K562 (cell line): ENCODE measurements around the gene DGCR2. TPM values are rescaled to one million over a fixed set of nuclear protein-coding genes. Genes with fewer than 3 reads are reported as not detected.
A peak's percentile ranks its signal among the peaks of the same experiment; 100 is the strongest.

ENCODE experiments used
- ATAC-seq: fragments of 200-7000 bp; cut with Tn5 transposase; 3 replicates; pipeline ENCODE4 v1.9.1; 2020; ENCODE audit warnings: moderate library complexity
- BruUV-seq: library from RNA; stranded (reverse); fragments of 400-500 nt; replicated peaks from 2 replicates; lab custom pipeline; 2021; lab: Mats Ljungman, UMichigan
- CTCF ChIA-PET: fragments of 300-600 bp; formaldehyde crosslinking; extraction: SDS; loops from one replicate; lab custom pipeline; 2021; ENCODE audit warnings: low intra/inter-chr PET ratio; lab: Yijun Ruan, JAX
- POLR2A ChIA-PET: fragments of 300-600, 350-650 bp; sonication (Branson Sonifier 250); formaldehyde crosslinking; extraction: SDS; loops from one replicate; lab custom pipeline; 2021; ENCODE audit warnings: antibody characterized with exemption, inconsistent platforms; lab: Yijun Ruan, JAX
- DNase-seq, 4 experiments: peaks; one replicate each; pipeline versions ENCODE4 v3.0.0 to v3.0.0-alpha.2; 2011 to 2018; ENCODE audit warnings: low spot score in 3 of 4, mixed read lengths in 3 of 4; ENCODE audit errors: extremely low read depth in 1 of 4
- FAIRE-seq: peaks from 2 replicates; lab custom pipeline; 2011; peaks lifted over from hg19 to GRCh38; lab: Jason Lieb, UNC
- H2AFZ ChIP-seq: 2 replicates; pipeline ENCODE4 v1.6.0; 2011; ENCODE audit warnings: low read depth, low read length, control low read depth, inconsistent platforms
- H3K27ac ChIP-seq: fragments of 200-600 bp; 3 replicates; pipeline ENCODE4 v1.8.0; 2011; ENCODE audit warnings: low read depth, mild to moderate bottlenecking, control low read depth, inconsistent platforms, low read length, moderate library complexity, mixed read lengths; ENCODE audit errors: extremely low read depth
- H3K27me3 ChIP-seq, 2 experiments: fragments of 300-600 bp in 1 of 2; 2 replicates in 1 of 2; 3 replicates in 1 of 2; pipeline versions ENCODE4 v1.6.0 to v1.8.0; 2011; ENCODE audit warnings: inconsistent platforms in 2 of 2, low read length in 2 of 2, mild to moderate bottlenecking in 1 of 2, mixed read lengths in 1 of 2, moderate library complexity in 1 of 2; ENCODE audit not compliant: control insufficient read depth in 2 of 2, insufficient read depth in 2 of 2
- H3K36me3 ChIP-seq: fragments of 300-600 bp; 3 replicates; pipeline ENCODE4 v1.8.0; 2011; ENCODE audit warnings: mild to moderate bottlenecking, low read length, inconsistent platforms; ENCODE audit not compliant: control insufficient read depth, insufficient read depth
- H3K4me1 ChIP-seq, 2 experiments: fragments of 200-600 bp in 1 of 2; replicated peaks in 1 of 2; 2 replicates in 1 of 2; 3 replicates in 1 of 2; pipeline versions ENCODE4 v1.5.1 to v1.8.0; 2011; ENCODE audit warnings: inconsistent platforms in 2 of 2, low read length in 2 of 2, mild to moderate bottlenecking in 1 of 2, mixed read lengths in 1 of 2, moderate library complexity in 1 of 2; ENCODE audit not compliant: control insufficient read depth in 2 of 2, insufficient read depth in 2 of 2
- H3K4me2 ChIP-seq: 2 replicates; pipeline ENCODE4 v1.6.1; 2011; ENCODE audit warnings: low read length, control low read depth, inconsistent platforms, mixed read lengths; ENCODE audit not compliant: insufficient read depth
- H3K4me3 ChIP-seq: fragments of 200-600 bp; sonication (generic), shearing (Covaris generic); 2 replicates; pipeline ENCODE4 v1.5.1; 2016; ENCODE audit warnings: control low read depth, inconsistent platforms
- H3K79me2 ChIP-seq: fragments of 200-600 bp; 3 replicates; pipeline ENCODE4 v1.8.0; 2011; ENCODE audit warnings: low read length, inconsistent platforms; ENCODE audit not compliant: control insufficient read depth, insufficient read depth
- H3K9ac ChIP-seq, 2 experiments: 2 replicates each; pipeline versions ENCODE4 v1.6.0 to v1.6.1; 2011; ENCODE audit warnings: low read depth in 2 of 2, low read length in 2 of 2, control low read depth in 1 of 2, inconsistent platforms in 1 of 2, mild to moderate bottlenecking in 1 of 2, mixed read lengths in 1 of 2; ENCODE audit not compliant: insufficient read depth in 1 of 2
- H3K9me1 ChIP-seq: one replicate; pipeline ENCODE4 v1.6.0; 2011; ENCODE audit warnings: inconsistent platforms, mild to moderate bottlenecking, low read length, moderate library complexity; ENCODE audit not compliant: control insufficient read depth, insufficient read depth
- H3K9me3 ChIP-seq: replicated peaks from 2 replicates; pipeline ENCODE4 v1.5.1; 2011; ENCODE audit warnings: low read depth, low read length, inconsistent platforms; ENCODE audit not compliant: control insufficient read depth, insufficient read depth
- H4K20me1 ChIP-seq: replicated peaks from 2 replicates; pipeline ENCODE4 v1.6.1; 2011; ENCODE audit warnings: low read length, inconsistent platforms, mixed read lengths; ENCODE audit not compliant: control insufficient read depth, insufficient read depth
- EHMT2 ChIP-seq: fragments of 450-650 bp; IDR thresholded peaks from 2 replicates; pipeline ENCODE4 v1.6.1; 2018; ENCODE audit warnings: antibody characterized with exemption
- MLLT1 ChIP-seq, 2 experiments: fragments of 450-650 bp; IDR thresholded peaks; 2 replicates each; pipeline ENCODE4 v1.6.1; 2016
- NFIX ChIP-seq: fragments of 250-450 bp; sonication (Bioruptor Pico); IDR thresholded peaks from 2 replicates; pipeline ENCODE4 v1.4.0; 2020; ENCODE audit warnings: low read depth, mild to moderate bottlenecking, moderate library complexity
- TAL1 ChIP-seq: fragments of 450-650 bp; IDR thresholded peaks from 2 replicates; pipeline ENCODE4 v1.6.1; 2016; ENCODE audit warnings: mild to moderate bottlenecking
- ZFPM2 ChIP-seq: fragments of 250-450 bp; sonication (Bioruptor Pico); IDR thresholded peaks from 2 replicates; pipeline ENCODE4 v1.5.1; 2022; ENCODE audit warnings: mild to moderate bottlenecking
- WGBS: fragments of 100-300 bp; shearing (Covaris generic); methylation state at CpG from one replicate; pipeline ENCODE4 v1.1.6; 2016; ENCODE audit warnings: low coverage, mixed read lengths; ENCODE audit not compliant: insufficient coverage; ENCODE audit errors: missing lambda C conversion rate; 5-methylcytosine and 5-hydroxymethylcytosine counted together
- in situ Hi-C: fragments of 300-500 bp; cut with MboI; formaldehyde crosslinking; loops from 4 replicates; pipeline ENCODE4 v1.15.0; 2018; ENCODE audit warnings: inconsistent platforms, mixed read lengths
- intact Hi-C: fragments of 100-400 bp; cut with micrococcal nuclease; formaldehyde crosslinking; loops from 2 replicates; pipeline ENCODE4 v1.14.2; 2022
- polyA plus RNA-seq, 8 experiments: library from polyadenylated mRNA; depleted of rRNA in 4 of 8; stranded (reverse) in 5 of 8; unstranded in 3 of 8; fragments of >200 nt; fragmentation: Nextera tagmentation in 2 of 8; fragmentation: Illumina TruSeq in 1 of 8; extraction: Ambion mirVana in 2 of 8; extraction: Trizol in 1 of 8; gene quantifications; 2 replicates each; pipeline versions ENCODE4 v1.2.1 to v1.2.3, GENCODE V29; 2011 to 2014; ENCODE audit warnings: inconsistent platforms in 1 of 8, missing spikeins in 1 of 8
- total RNA-seq, 7 experiments: library from RNA; depleted of rRNA in 6 of 7; stranded (reverse); fragments of >200 nt in 6 of 7; fragmentation: Illumina TruSeq in 2 of 7; extraction: Trizol in 2 of 7; gene quantifications; 2 replicates each; pipeline versions ENCODE4 v1.2.1 to v1.2.3, GENCODE V29; 2011 to 2021; ENCODE audit warnings: low replicate concordance in 1 of 7
- TF ChIP-seq, protein P1 (sequence below): fragments of 450-650 bp; formaldehyde crosslinking; IDR thresholded peaks from 2 replicates; pipeline ENCODE4 v1.4.0; 2020; ENCODE audit warnings: mild to moderate bottlenecking, moderate library complexity
- TF ChIP-seq, protein P2 (sequence below): fragments of 450-650 bp; IDR thresholded peaks from 2 replicates; pipeline ENCODE4 v1.6.1; 2014; ENCODE audit warnings: low read depth, mild to moderate bottlenecking, moderate library complexity, borderline replicate concordance

DGCR2 gene
- total and polyA plus RNA-seq, 9 of the 15 experiments (the other 6 are each of a cell fraction or from before 2014, with no cell fraction given) = 0.69 to 101 (median 56.4) TPM

DNA sequence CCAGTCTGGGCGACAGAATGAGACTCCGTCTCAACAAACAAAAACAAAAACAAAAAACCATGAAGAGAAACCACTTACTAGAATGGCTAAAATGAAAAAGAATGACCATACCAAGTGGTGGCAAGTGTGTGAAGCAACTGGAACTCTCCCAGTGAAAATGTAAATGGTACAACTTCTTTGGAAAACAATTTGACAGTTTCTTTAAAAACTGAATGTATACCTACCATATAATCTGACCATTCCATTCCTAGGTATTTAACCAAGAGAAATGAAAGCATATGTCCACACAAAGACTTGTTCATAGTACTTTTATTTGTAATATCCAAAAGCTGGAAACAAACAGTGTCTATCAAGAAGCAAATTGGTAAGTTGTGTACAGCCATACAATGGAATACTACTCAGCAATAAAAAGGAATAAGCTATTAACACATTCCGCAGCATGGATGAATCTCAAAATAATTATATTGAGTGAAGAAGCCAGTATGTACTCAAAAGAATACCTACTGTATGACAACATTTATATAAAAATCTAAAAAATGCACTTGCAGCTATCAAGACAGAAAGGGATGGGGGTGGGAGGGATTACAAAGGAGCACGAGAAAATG is 27.7 kb downstream of the DGCR2 start (continued):
- TF ChIP-seq, protein P1, sequence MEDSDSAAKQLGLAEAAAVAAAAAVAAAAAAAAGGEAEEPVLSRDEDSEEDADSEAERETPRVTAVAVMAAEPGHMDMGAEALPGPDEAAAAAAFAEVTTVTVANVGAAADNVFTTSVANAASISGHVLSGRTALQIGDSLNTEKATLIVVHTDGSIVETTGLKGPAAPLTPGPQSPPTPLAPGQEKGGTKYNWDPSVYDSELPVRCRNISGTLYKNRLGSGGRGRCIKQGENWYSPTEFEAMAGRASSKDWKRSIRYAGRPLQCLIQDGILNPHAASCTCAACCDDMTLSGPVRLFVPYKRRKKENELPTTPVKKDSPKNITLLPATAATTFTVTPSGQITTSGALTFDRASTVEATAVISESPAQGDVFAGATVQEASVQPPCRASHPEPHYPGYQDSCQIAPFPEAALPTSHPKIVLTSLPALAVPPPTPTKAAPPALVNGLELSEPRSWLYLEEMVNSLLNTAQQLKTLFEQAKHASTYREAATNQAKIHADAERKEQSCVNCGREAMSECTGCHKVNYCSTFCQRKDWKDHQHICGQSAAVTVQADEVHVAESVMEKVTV (CRISPR knock-in tag) = 0 out of 2 replicates have a peak, but pooled peaks have one; percentile 12

DNA sequence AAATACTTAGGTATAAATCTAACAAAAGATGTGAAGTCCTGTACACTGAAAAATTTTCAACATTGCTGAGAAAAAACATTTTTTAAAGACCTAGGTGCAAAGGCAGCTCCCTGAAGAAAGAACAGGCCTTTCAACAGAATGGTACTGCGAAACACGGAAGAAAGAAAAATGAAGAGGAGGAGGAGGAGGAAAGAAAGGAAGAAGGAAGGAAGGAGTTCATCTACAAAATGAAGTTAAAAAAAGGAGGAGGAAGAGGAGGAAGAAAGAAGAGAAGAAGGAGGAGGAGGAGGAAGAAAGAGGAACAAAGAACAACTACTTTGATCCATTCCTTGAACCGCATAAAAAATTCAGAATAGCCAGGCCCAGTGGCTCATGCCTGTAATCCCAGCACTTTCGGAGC is 29.5 kb downstream of the DGCR2 start:
- H3K79me2 ChIP-seq = peaks cover 14% of the 10 kb centered on the region; the same call in 2 of the 3 replicates
- peaks cover 29% of the 10 kb centered on the region; the same call in 2 of the 3 replicates for H3K36me3 ChIP-seq
- ChIA-PET POLR2A (interaction anchor here (0.6 to 4.3 kb wide), 3 partner anchors 11 to 23 kb away, joined by 4 to 18 read pairs (median 7); no protein-coding TSS in a partner anchor), CTCF (interaction anchor here (0.6 kb wide), 1 partner anchor 734 kb away, joined by 3 read pairs; no protein-coding TSS in a partner anchor)
- no peaks in the 10 kb centered on the region for H3K9me3 ChIP-seq
- H3K9ac ChIP-seq = no peak overlapping the region
- H4K20me1 ChIP-seq = peaks cover 4% of the 10 kb centered on the region; the same call in 1 of the 2 replicates
- FAIRE-seq (no peak), DNase-seq (no peak), ATAC-seq (no peak)
- peaks cover 12% of the 10 kb centered on the region for H3K9me1 ChIP-seq
- intact Hi-C loops = no loop called here
- peaks cover 0 to 3% of the 10 kb centered on the region in 2 experiments; a peak in 1 of 5 replicates for H3K4me1 ChIP-seq
- 89% methylated on average over 4 of the region's 4 CpGs for WGBS
- H3K27me3 ChIP-seq = no peaks in the 10 kb centered on the region
- no TSS peak for BruUV-seq
- no peak overlapping the region for H3K4me2 ChIP-seq
- H2AFZ ChIP-seq = no peak overlapping the region
- H3K4me3 ChIP-seq = no peak overlapping the region
- H3K27ac ChIP-seq = no peak overlapping the region
- in situ Hi-C loops = no loop called here
- TF ChIP-seq ZFPM2 = no peak
- TF ChIP-seq TAL1 = no peak
- TF ChIP-seq MLLT1 (IDR thresholded peaks at IDR 0.05) = 0 out of 4 replicates have a peak, but pooled peaks of 1 of the 2 experiments have one; percentile 37
- no peak for TF ChIP-seq NFIX (CRISPR knock-in tag)
- TF ChIP-seq EHMT2 = 0 out of 2 replicates have a peak, but pooled peaks have one; percentile 40
- TF ChIP-seq, protein P2, sequence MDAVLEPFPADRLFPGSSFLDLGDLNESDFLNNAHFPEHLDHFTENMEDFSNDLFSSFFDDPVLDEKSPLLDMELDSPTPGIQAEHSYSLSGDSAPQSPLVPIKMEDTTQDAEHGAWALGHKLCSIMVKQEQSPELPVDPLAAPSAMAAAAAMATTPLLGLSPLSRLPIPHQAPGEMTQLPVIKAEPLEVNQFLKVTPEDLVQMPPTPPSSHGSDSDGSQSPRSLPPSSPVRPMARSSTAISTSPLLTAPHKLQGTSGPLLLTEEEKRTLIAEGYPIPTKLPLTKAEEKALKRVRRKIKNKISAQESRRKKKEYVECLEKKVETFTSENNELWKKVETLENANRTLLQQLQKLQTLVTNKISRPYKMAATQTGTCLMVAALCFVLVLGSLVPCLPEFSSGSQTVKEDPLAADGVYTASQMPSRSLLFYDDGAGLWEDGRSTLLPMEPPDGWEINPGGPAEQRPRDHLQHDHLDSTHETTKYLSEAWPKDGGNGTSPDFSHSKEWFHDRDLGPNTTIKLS = no peak
